Measurements from ENCODE around the gene RRP1.

Gene RRP1

GRCh38 chr21:43750339-43751033 lies 38.9 kb upstream of the RRP1 start:
- peaks cover 87% of the 10 kb centered on the region for H3K36me3 ChIP-seq (ENCODE audit: control insufficient read depth, insufficient read depth, low read length)
- H3K9ac ChIP-seq (ENCODE audit: low read length), result no peak overlapping the region
- no peaks in the 10 kb centered on the region for H3K27me3 ChIP-seq (ENCODE audit: control insufficient read depth, insufficient read depth, low read length)
- no peaks in the 10 kb centered on the region for H3K4me1 ChIP-seq (ENCODE audit: control insufficient read depth, insufficient read depth, low read length)
- no peak overlapping the region for H3K4me3 ChIP-seq (ENCODE audit: low read depth, low read length)
- H3K27ac ChIP-seq (ENCODE audit: low read depth, low read length), result no peak overlapping the region
- H3K9me3 ChIP-seq (ENCODE audit: control insufficient read depth, insufficient read depth, low read depth, low read length), result no peaks in the 10 kb centered on the region

DNA sequence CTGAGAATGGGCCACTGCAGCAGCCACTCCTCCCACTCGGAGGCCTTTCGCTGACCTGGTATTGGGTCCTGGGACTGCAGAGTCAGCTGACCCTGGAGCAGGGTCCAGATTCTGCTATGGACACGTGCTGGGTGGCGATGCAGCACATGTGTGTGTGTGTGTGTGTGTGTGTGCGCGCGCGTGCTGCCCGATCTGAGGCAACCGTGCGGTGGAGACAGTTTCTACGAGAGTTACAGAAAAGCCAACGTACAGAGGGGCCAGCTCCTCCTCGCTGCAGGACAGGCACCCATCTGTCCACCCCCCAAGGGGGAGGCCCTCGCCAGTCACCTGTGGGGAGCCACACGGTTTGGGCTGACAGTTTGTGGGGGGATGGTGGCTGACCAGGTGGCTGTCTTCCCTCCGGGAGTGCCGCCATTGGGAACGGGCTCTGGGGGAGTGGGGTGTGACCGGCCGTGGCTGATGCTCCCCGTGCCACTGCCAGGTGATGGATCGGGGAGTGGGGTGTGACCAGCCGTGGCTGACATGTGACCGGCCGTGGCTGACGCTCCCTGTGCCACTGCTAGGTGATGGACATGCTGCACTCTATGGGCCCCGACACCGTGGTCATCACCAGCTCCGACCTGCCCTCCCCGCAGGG lies 37.3 kb upstream of the RRP1 start:
- peaks cover 87% of the 10 kb centered on the region for H3K36me3 ChIP-seq (ENCODE audit: control insufficient read depth, insufficient read depth, low read length)
- H3K4me1 ChIP-seq (ENCODE audit: control insufficient read depth, insufficient read depth, low read length), result no peaks in the 10 kb centered on the region
- no peaks in the 10 kb centered on the region for H3K9me3 ChIP-seq (ENCODE audit: control insufficient read depth, insufficient read depth, low read depth, low read length)
- no peak overlapping the region for H3K27ac ChIP-seq (ENCODE audit: low read depth, low read length)
- no peak overlapping the region for H3K9ac ChIP-seq (ENCODE audit: low read length)
- H3K27me3 ChIP-seq (ENCODE audit: control insufficient read depth, insufficient read depth, low read length), result no peaks in the 10 kb centered on the region
- H3K4me3 ChIP-seq (ENCODE audit: low read depth, low read length), result no peak overlapping the region

GRCh38 chr21:43752758-43753438 lies 36.5 kb upstream of the RRP1 start:
- Histone ChIP-seq H3K27me3 (ENCODE audit: control insufficient read depth, insufficient read depth, low read length) (no peaks in the 10 kb centered on the region), H3K36me3 (ENCODE audit: control insufficient read depth, insufficient read depth, low read length) (peaks cover 87% of the 10 kb centered on the region), H3K27ac (ENCODE audit: low read depth, low read length) (no peak overlapping the region), H3K4me1 (ENCODE audit: control insufficient read depth, insufficient read depth, low read length) (no peaks in the 10 kb centered on the region), H3K9me3 (ENCODE audit: control insufficient read depth, insufficient read depth, low read depth, low read length) (no peaks in the 10 kb centered on the region), H3K9ac (ENCODE audit: low read length) (no peak overlapping the region), H3K4me3 (ENCODE audit: low read depth, low read length) (no peak overlapping the region)

DNA sequence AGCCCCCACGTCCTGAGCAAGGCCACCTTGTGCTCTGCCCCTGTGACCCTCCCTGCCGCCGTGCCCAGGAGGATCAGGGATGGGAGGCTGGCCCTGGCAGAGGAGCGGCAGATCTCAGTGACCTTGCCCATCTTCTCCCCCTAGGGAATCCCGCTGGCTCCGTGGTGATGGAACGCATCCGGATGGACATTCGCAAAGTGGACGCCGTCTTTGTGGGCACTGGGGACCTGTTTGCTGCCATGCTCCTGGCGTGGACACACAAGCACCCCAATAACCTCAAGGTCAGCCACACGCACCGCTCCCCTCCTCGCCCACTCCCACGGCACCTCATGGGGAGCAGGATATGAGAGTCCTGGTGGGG lies 36.0 kb upstream of the RRP1 start:
- Histone ChIP-seq H3K9ac (ENCODE audit: low read length) (no peak overlapping the region), H3K4me1 (ENCODE audit: control insufficient read depth, insufficient read depth, low read length) (no peaks in the 10 kb centered on the region), H3K27me3 (ENCODE audit: control insufficient read depth, insufficient read depth, low read length) (no peaks in the 10 kb centered on the region), H3K27ac (ENCODE audit: low read depth, low read length) (no peak overlapping the region), H3K4me3 (ENCODE audit: low read depth, low read length) (no peak overlapping the region), H3K36me3 (ENCODE audit: control insufficient read depth, insufficient read depth, low read length) (peaks cover 89% of the 10 kb centered on the region), H3K9me3 (ENCODE audit: control insufficient read depth, insufficient read depth, low read depth, low read length) (no peaks in the 10 kb centered on the region)

DNA sequence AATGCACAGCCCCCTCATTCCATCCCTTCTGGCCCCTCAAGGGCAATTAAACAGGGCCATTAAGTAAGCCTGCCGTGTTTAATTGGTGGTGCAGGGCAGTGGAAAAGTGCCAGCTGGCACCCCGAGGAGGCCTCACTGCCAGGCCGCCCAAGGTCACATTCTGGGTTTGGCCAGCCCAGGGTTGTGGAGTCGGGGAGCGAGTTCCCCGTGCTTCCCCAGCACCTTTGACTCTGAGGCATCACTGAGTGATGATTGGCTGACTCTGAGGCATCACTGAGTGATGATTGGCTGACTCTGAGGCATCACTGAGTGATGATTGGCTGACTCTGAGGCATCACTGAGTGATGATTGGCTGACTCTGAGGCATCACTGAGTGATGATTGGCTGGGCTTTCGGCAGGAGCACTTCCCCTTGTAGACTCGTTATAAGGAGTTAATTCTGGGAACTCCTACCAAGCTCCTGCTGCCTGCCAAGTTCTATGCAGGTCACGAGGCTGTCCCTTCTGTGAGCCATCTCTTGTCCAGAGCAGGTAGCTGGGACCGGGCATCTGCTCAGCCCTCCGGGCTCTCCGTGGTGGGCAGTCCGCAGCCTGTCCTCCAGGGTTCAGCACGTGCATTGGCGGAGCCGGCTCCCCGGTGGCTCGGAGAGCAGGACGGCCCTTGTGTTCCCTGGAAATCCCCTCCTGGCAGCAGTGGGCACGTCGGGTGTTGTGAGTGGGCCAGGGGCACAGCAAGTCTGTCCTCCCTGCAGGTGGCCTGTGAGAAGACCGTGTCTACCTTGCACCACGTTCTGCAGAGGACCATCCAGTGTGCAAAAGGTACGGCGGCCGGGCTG lies 34.2 kb upstream of the RRP1 start:
- H3K4me3 ChIP-seq (ENCODE audit: low read depth, low read length), result no peak overlapping the region
- H3K4me1 ChIP-seq (ENCODE audit: control insufficient read depth, insufficient read depth, low read length), result no peaks in the 10 kb centered on the region
- H3K27me3 ChIP-seq (ENCODE audit: control insufficient read depth, insufficient read depth, low read length), result no peaks in the 10 kb centered on the region
- no peaks in the 10 kb centered on the region for H3K9me3 ChIP-seq (ENCODE audit: control insufficient read depth, insufficient read depth, low read depth, low read length)
- no peak overlapping the region for H3K27ac ChIP-seq (ENCODE audit: low read depth, low read length)
- H3K9ac ChIP-seq (ENCODE audit: low read length), result no peak overlapping the region
- peaks cover 93% of the 10 kb centered on the region for H3K36me3 ChIP-seq (ENCODE audit: control insufficient read depth, insufficient read depth, low read length)

GRCh38 chr21:43755820-43756594 lies 33.4 kb upstream of the RRP1 start:
- H3K9me3 ChIP-seq (ENCODE audit: control insufficient read depth, insufficient read depth, low read depth, low read length), result no peaks in the 10 kb centered on the region
- no peaks in the 10 kb centered on the region for H3K4me1 ChIP-seq (ENCODE audit: control insufficient read depth, insufficient read depth, low read length)
- H3K4me3 ChIP-seq (ENCODE audit: low read depth, low read length), result no peak overlapping the region
- H3K36me3 ChIP-seq (ENCODE audit: control insufficient read depth, insufficient read depth, low read length), result peaks cover 89% of the 10 kb centered on the region
- H3K9ac ChIP-seq (ENCODE audit: low read length), result no peak overlapping the region
- no peaks in the 10 kb centered on the region for H3K27me3 ChIP-seq (ENCODE audit: control insufficient read depth, insufficient read depth, low read length)
- no peak overlapping the region for H3K27ac ChIP-seq (ENCODE audit: low read depth, low read length)

GRCh38 chr21:43757601-43758000 lies 31.8 kb upstream of the RRP1 start:
- no peaks in the 10 kb centered on the region for H3K4me1 ChIP-seq (ENCODE audit: control insufficient read depth, insufficient read depth, low read length)
- no peak overlapping the region for H3K27ac ChIP-seq (ENCODE audit: low read depth, low read length)
- H3K9me3 ChIP-seq (ENCODE audit: control insufficient read depth, insufficient read depth, low read depth, low read length), result no peaks in the 10 kb centered on the region
- H3K27me3 ChIP-seq (ENCODE audit: control insufficient read depth, insufficient read depth, low read length), result no peaks in the 10 kb centered on the region
- no peak overlapping the region for H3K9ac ChIP-seq (ENCODE audit: low read length)
- H3K36me3 ChIP-seq (ENCODE audit: control insufficient read depth, insufficient read depth, low read length), result peaks cover 91% of the 10 kb centered on the region
- no peak overlapping the region for H3K4me3 ChIP-seq (ENCODE audit: low read depth, low read length)

DNA sequence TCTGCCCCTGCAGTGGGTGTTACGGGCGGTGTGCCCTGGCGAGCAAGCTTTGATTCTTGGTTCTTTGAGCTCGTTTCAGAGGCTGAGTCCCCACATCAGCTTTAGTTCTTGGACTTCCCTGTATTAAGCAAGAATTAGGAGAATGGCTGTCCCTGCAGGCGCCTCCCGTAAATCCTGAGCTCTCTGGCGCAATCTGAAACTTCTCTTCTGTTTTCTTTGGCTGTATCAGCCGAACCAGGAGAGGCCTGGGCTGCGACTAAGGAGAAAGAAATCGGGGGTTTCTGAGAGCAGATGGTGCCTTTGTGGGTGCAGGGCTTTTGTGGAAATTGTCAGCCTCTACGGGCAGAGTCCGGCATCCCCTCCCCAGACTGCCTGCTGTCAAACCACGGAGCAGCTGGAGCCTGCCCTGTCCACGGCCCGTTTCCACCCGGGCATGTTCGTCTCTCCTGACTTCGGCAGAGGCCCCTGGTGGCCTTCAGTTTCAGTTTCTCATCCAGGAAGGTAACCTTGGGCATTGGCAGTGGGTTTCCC lies 31.2 kb upstream of the RRP1 start:
- Histone ChIP-seq H3K9me3 (ENCODE audit: control insufficient read depth, insufficient read depth, low read depth, low read length) (no peaks in the 10 kb centered on the region), H3K9ac (ENCODE audit: low read length) (no peak overlapping the region), H3K36me3 (ENCODE audit: control insufficient read depth, insufficient read depth, low read length) (peaks cover 91% of the 10 kb centered on the region), H3K27me3 (ENCODE audit: control insufficient read depth, insufficient read depth, low read length) (no peaks in the 10 kb centered on the region), H3K4me1 (ENCODE audit: control insufficient read depth, insufficient read depth, low read length) (no peaks in the 10 kb centered on the region), H3K27ac (ENCODE audit: low read depth, low read length) (no peak overlapping the region), H3K4me3 (ENCODE audit: low read depth, low read length) (no peak overlapping the region)

- H3K27me3 ChIP-seq (ENCODE audit: control insufficient read depth, insufficient read depth, low read length), result no peaks in the 10 kb centered on the region
- no peak overlapping the region for H3K4me3 ChIP-seq (ENCODE audit: low read depth, low read length)
- H3K9me3 ChIP-seq (ENCODE audit: control insufficient read depth, insufficient read depth, low read depth, low read length), result no peaks in the 10 kb centered on the region
- H3K4me1 ChIP-seq (ENCODE audit: control insufficient read depth, insufficient read depth, low read length), result no peaks in the 10 kb centered on the region
- H3K27ac ChIP-seq (ENCODE audit: low read depth, low read length), result no peak overlapping the region
- no peak overlapping the region for H3K9ac ChIP-seq (ENCODE audit: low read length)
- peaks cover 88% of the 10 kb centered on the region for H3K36me3 ChIP-seq (ENCODE audit: control insufficient read depth, insufficient read depth, low read length)
These were observed 30.6 kb upstream of the RRP1 start for GRCh38 chr21:43758811-43759210.

GRCh38 chr21:43759651-43760050 lies 29.7 kb upstream of the RRP1 start:
- H3K9me3 ChIP-seq (ENCODE audit: control insufficient read depth, insufficient read depth, low read depth, low read length), result no peaks in the 10 kb centered on the region
- H3K4me3 ChIP-seq (ENCODE audit: low read depth, low read length), result no peak overlapping the region
- peaks cover 83% of the 10 kb centered on the region for H3K36me3 ChIP-seq (ENCODE audit: control insufficient read depth, insufficient read depth, low read length)

More at GRCh38 chr21:43759651-43760050, 29.7 kb upstream of the RRP1 start:
- Histone ChIP-seq H3K4me1 (ENCODE audit: control insufficient read depth, insufficient read depth, low read length) (no peaks in the 10 kb centered on the region), H3K27me3 (ENCODE audit: control insufficient read depth, insufficient read depth, low read length) (no peaks in the 10 kb centered on the region), H3K9ac (ENCODE audit: low read length) (no peak overlapping the region), H3K27ac (ENCODE audit: low read depth, low read length) (no peak overlapping the region)

Measured in HUES6 (cell line).